H54 (cell line): ENCODE measurements around the gene IGF2.
"Not testable (repeated sequence)": the region's sequence is repeated elsewhere in the genome, so short reads cannot be mapped to it uniquely, and the experiment has no call there.

Experiments
- DNase-seq: peaks from one replicate; pipeline ENCODE4 v3.0.0; 2011; ENCODE audit warnings: low spot score, mixed read lengths; ENCODE audit not compliant: insufficient read length
- FAIRE-seq: peaks from 3 replicates; lab custom pipeline; 2011; peaks lifted over from hg19 to GRCh38; lab: Jason Lieb, UNC
- POLR2A ChIP-seq: IDR thresholded peaks from 2 replicates; pipeline ENCODE4 v1.6.1; 2011; ENCODE audit warnings: low read depth, mild to moderate bottlenecking, low read length

IGF2 gene

DNA sequence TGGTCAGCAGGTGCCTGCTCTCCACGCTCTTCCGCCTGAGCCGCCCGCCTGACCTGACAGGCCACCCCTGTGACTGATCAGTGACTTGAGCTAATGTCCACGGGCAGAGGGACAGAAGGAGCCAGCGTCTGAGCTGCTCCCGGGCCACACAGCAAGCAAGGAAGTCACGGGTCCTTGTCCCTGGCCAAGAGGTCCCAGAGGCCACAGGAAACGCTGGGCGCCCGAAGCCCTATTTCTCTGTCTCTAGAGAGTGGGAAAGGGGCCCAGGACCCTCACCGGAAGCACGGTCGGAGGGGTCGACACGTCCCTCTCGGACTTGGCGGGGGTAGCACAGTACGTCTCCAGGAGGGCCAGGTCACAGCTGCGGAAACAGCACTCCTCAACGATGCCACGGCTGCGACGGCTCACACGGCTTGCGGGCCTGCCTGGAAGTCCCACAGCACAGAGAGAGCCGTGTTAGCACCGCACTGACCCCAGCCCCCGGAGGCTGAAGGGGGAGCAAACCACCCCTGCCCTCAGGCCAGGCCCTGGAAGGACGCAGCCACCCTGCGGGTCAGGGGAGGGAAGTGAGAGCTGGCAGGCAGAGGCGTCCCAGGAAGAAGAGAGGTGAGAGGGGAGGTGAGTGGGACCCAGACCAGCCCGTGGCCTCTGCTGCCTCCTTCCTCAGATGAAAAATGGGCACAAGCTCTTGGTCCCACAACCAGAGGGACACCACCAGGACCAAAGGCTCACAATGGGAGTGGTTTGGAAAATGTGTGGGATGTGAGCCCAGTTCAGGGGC, 5.8 kb downstream of the IGF2 start:
- DNase-seq (no peak), FAIRE-seq (no peak)
- TF ChIP-seq POLR2A: no peak

DNA sequence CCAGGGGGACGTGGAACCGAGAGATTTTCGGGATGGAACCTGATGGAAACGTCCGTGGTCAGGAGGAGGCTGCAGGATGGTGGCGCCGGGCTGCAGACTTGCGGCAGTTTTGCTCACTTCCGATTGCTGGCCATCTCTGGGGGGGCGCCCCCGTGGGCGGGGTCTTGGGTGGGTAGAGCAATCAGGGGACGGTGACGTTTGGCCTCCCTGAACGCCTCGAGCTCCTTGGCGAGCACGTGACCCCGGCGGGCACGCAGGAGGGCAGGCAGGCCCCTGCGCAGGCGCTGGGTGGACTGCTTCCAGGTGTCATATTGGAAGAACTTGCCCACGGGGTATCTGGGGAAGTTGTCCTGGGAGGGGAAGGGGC, 6.3 kb downstream of the IGF2 start:
- DNase-seq (no peak), FAIRE-seq (no peak)

DNA sequence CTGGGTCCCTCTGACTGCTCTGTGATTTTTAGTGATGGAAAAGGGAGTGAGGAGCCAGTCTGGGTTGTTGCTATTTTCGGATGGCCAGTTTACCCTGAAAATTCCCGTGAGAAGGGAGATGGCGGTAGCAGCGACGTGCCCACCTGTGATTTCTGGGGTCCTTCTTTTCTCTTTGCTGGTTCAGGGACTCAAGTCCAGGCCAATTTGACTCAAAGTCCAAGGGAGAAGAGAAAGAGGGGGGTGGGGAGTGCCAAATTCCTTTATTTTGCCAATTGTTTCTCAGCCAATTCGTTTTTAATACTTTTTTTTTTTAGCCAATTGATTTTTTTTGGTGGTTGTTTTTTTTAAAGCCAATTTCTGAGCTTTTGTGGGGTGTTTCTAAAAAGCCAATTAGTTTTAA, 6.9 kb downstream of the IGF2 start:
- FAIRE-seq: no peak
- DNase-seq: no peak
- TF ChIP-seq POLR2A: no peak

More for the DNA sequence above, 6.3 kb downstream of the IGF2 start:
- no peak for TF ChIP-seq POLR2A

DNA sequence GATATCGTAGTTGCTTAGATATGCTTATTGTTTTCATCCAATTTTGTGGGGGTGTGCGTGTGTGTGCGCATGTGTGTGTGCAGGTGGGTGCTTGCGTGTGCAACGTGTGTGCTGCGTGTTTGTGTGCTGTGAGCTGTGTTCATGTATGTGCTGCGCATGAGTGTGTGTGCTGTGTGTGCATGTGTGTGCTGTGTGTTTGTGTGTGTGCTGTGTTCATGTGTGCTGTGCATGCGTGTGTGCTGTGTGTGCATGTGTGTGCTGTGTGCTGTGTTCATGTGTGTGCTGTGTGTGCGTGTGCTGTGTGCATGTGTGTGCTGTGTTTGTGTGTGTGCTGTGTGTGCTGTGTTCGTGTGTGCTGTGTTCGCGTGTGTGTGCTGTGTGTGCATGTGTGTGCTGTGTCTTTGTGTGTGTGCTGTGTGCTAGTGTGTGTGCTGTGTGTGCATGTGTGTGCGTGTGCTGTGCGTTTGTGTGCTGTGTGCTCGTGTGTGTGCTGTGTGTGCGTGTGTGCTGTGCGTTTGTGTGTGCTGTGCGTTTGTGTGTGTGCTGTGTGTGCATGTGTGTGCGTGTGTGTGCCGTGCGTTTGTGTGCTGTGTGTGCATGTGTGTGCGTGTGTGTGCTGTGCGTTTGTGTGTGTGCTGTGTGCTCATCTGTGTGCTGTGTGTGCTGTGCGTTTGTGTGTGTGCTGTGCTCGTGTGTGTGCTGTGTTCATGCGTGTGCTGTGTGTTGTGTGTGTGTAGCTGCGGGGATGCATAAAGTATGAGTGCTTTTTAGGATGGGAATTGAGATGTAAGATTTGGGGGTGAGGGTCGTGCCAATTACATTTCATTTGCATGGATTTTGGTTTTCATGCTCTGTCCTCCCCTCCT, 7.6 kb downstream of the IGF2 start:
- no peak for FAIRE-seq
- no peak for DNase-seq
- TF ChIP-seq POLR2A: no peak

DNA sequence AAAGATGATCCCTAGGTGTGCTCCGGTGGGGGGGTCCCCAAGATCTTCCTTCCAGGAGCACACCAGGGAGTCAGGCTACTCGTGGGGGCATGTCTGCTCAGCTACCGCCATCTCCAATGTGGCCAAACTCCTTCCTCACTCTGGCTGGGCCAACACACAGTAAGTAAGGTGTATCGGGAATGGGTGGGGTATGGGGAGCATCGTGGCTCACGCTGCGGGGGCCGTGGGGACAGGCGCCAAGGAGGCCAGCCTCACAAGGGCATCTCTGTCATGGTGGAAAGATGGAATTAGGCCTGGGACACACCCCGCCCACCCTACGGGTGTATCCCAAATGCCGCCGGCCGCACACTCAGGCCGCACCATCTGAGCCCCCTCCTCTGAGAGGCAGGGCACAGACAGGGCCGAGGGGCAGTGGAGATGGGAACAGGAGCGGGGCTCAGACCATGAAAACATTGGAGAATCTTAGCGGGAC, 8.3 kb downstream of the IGF2 start:
- FAIRE-seq (no peak), DNase-seq (no peak)
- TF ChIP-seq POLR2A: no peak

DNA sequence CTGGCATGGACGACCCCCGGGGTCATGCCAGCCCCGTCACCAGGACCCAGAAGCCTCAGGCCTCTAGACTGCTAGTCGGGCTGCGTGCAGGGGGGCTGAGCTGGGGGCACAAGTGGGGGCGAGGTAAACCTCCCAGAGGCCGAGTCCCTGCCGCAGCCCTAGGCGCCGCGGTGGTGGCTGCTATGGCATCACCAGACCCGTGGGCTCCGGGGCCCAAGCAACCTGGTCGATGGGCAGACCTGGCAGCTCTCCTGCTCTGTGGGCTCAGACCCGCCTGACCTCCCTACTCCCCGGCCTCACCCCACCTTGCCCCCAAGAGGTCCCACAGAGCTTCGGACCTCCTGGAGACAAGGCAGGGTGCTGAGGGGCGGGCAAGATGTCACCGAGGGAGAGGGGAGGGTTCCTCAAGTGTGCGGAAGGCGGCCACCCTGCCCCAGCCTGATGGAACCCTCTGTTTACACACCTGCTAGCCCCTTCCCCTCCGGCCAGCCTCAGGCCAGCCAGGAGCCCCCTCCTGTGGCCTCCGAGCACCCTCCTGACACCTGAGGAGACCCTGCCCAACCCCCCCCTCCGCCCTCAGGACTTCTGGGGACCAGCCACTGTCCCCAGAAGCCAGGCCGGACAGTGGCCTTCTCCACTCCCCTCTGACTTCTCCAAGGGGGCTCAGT, 9.4 kb downstream of the IGF2 start:
- TF ChIP-seq POLR2A: no peak
- FAIRE-seq (no peak), DNase-seq (no peak)

DNA sequence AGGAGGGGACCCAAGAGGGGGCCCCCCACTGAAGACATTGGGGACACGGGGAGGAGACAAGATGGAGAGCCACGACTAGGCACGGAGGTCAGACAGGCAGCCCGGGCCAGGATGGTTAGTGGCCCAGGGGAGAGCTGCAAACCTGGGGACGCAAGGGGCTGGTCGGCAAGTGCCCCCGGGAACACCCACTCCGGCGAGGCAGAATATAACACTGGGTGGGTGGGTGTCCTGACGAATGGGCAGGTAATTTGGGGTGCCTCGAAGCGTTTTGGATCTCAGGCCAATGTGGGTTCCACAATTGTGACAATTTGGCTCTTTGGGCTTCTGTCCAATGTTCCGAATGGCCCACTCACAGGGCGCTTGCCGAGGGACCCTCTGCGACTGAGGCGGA, 9.9 kb downstream of the IGF2 start:
- FAIRE-seq (no peak), DNase-seq (no peak)
- no peak for TF ChIP-seq POLR2A

DNA sequence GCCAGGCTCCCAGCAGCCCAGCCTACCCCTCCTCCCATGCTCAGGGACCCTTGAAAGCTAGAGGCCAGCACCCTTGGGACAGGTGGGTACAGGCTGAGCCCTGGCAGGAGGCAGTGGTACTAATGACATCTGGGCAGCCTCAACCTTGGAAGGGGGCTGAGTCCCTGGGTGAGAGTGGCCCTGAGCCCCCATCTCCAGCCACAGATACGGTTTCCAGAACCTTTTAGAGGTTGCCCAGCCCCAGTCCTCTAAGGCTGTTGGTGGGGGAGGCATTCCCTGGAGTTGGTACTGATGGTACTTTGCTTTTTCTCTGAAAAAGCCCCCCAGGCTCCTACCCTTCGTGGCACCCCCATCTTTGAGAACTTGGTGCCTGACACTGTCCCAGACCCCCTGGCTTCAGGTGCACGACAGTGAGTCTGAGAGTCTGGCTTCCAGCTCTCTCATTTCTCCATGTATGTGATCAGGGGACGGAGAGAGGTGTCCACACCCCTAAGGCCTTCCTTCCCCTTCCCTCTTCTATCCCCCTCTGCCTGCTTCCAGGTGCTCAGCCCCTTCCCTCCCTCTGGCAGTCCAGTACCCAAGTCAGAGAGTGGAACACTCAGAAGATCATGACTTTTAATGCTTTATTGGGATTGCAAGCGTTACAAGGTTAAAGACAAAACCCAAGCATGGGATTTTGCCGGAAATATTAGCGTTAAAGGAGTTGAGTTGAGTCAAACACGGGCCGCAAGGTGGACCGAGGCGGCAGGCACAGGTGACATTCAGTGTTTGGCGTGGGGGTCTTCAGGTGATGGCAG, 10.5 kb downstream of the IGF2 start:
- DNase-seq: no peak
- FAIRE-seq: no peak
- TF ChIP-seq POLR2A: no peak

DNA sequence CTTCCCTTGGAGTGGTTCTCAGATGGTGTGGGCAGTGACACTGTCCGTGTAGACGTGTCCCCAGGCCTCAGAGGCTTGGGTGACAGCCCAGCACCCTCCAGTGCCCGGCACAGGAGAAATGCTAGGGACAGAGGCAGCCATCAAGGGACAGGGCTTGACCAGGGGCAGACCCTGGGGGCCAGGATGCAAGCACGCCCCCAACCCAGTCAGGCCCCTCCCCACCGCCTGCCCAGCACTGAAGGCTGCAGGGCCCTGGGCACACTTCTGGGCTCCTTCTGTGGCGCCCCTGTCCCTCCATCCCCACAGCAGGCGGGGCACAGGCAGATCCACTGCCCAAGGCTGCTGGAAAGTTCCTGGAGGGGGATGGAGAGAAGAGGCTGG, 11.1 kb downstream of the IGF2 start:
- DNase-seq: no peak
- no peak for FAIRE-seq
- TF ChIP-seq POLR2A: no peak

DNA sequence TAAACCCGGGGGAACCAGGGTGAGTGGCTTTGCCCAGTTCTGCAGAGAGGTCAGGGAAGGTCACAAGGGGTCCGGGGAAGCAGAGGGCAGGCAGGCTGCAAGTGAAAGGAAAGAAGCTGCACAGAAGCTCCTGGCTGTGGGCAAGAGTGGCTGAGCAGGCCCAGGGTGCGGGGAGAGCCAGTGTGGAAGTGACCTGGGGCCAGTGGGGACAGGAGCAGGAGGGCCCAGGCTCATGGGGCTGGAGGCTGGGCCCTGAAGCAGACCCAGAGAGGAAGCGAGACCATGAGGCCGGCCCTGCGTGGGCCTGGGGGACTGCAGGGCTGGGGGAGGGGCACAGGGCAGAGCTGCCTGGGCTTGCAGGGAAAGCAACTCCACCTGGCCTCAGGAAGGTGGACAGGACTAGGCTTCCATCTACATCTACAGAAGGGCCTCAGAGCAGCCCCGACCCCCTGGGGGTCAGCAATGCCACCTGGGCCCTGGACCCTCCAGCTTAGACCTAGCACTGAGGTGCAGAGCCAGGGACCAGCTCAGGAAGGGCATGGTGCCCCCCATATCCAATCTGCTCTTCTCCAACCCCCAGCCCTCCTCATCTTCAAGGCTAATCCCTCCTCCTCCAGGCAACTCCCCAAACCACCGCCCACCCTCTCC, 11.6 kb downstream of the IGF2 start:
- no peak for TF ChIP-seq POLR2A
- FAIRE-seq (no peak), DNase-seq (no peak)

DNA sequence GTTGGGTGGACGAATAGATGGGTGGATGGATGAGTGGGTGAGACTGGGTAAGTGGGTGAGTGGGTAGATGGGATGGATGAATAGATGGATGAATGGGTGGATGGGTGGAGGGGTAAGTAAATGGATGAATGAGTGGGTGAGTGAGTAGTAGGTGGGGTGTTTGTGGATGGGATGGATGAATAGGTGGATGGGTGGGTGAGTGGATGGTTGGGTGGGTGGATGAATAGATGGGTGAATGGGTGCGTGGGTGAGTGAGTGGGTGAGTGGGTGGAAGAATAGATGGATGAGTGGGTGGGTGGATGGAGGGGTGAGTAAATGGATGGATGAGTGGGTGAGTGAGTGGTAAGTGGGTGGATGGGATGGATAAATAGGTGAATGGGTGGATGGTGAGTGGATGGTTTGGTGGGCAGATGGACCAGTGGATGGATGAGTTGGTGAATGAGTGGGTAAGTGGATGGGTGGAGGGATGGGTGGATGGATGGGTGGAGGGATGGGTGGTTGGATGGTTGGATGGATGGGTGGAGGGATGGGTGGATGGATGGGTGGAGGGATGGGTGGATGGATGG, 12.6 kb downstream of the IGF2 start:
- DNase-seq (no peak), FAIRE-seq (no peak)
- TF ChIP-seq POLR2A: no peak

DNA sequence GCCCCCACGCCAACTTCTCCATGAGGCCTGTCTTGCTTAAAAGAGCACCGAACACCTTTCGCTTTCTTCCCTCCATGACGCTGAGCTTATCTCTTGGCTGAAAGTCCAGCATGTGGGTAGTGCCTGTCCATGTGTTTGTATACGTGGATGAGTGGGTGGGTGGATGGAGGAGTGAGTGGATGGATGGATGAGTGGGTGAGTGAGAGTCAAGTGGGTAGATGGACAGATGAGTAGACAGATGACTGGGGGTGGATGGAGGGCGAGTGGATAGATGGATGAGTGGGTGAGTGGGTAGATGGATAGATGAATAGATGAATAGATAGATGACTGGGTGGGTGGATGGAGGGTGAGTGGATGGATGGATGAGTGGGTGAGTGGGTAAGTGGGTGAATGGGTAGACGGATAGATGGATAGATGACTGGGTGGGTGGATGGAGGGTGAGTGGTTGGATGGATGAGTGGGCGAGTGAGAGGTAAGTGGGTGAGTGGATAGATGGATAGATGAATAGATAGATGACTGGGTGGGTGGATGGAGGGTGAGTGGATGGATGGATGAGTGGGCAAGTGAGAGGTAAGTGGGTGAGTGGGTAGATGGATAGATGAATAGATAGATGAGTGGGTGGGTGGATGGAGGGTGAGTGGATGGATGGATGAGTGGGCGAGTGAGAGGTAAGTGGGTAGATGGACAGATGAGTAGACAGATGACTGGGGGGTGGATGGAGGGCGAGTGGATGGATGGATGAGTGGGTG, 14.3 kb downstream of the IGF2 start:
- DNase-seq, FAIRE-seq: not testable (repeated sequence)

DNA sequence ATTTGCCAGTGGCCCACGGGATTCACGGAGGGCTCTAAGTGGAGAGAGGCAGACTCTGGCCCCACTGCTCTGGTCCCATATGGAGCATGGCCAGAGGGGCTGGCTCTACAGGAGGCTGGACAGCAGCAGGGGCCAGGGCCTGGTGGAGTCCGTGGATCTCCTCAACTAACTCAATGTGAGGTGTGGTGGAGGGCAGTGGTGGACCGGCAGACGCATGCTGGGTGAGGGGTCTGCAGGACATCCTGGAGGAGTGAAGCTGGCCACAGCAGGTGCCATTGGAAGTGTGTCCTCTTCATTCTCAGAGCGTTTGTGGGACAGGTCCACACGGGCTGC, 15.6 kb downstream of the IGF2 start:
- DNase-seq: no peak
- no peak for TF ChIP-seq POLR2A
- no peak for FAIRE-seq
